SK-N-SH treated with all-trans-retinoic acid at 6 μM for 48 hours (cell line): ENCODE results near the gene PCDH9.

Source experiments
- ATAC-seq: fragments of 200-7000 bp; cut with Tn5 transposase; 3 replicates; pipeline ENCODE4 v1.9.1; 2020; ENCODE audit warnings: mild to moderate bottlenecking, moderate library complexity
- ARNTL ChIP-seq: fragments of 450-650 bp; formaldehyde crosslinking; IDR thresholded peaks from 2 replicates; pipeline ENCODE4 v1.5.0; 2020; ENCODE audit warnings: low read depth, mild to moderate bottlenecking, moderate library complexity, borderline replicate concordance
- BACH2 ChIP-seq: fragments of 250-450 bp; sonication (Bioruptor Pico); IDR thresholded peaks from 2 replicates; pipeline ENCODE4 v1.9.0; 2021; ENCODE audit warnings: mild to moderate bottlenecking, borderline replicate concordance
- CSDC2 ChIP-seq: fragments of 250-450 bp; sonication (Bioruptor Pico); IDR thresholded peaks from 2 replicates; pipeline ENCODE4 v1.5.0; 2020; ENCODE audit warnings: mild to moderate bottlenecking, moderate library complexity
- CSRNP3 ChIP-seq: fragments of 250-450 bp; sonication (Bioruptor Pico); IDR thresholded peaks from 2 replicates; pipeline ENCODE4 v1.5.1; 2021; ENCODE audit warnings: mild to moderate bottlenecking, moderate library complexity
- ESRRG ChIP-seq: fragments of 250-450 bp; sonication (Bioruptor Pico); IDR thresholded peaks from 2 replicates; pipeline ENCODE4 v1.6.1; 2021; ENCODE audit warnings: mild to moderate bottlenecking
- GLIS3 ChIP-seq: fragments of 250-450 bp; sonication (Bioruptor Pico); IDR thresholded peaks from 2 replicates; pipeline ENCODE4 v1.5.0; 2020; ENCODE audit warnings: mild to moderate bottlenecking, moderate library complexity
- ISL1 ChIP-seq: fragments of 250-450 bp; sonication (Bioruptor Pico); IDR thresholded peaks from 2 replicates; pipeline ENCODE4 v2.1.2; 2022; ENCODE audit warnings: mild to moderate bottlenecking, moderate library complexity
- OSR1 ChIP-seq: fragments of 250-450 bp; sonication (Bioruptor Pico); IDR thresholded peaks from 2 replicates; pipeline ENCODE4 v1.8.0; 2022; ENCODE audit warnings: moderate library complexity, mild to moderate bottlenecking, inconsistent platforms
- PATZ1 ChIP-seq: fragments of 250-450 bp; sonication (Bioruptor Pico); IDR thresholded peaks from 2 replicates; pipeline ENCODE4 v1.8.0; 2020; ENCODE audit warnings: mild to moderate bottlenecking, moderate library complexity, borderline replicate concordance
- POU6F1 ChIP-seq: fragments of 250-450 bp; sonication (Bioruptor Pico); IDR thresholded peaks from 2 replicates; pipeline ENCODE4 v1.8.0; 2021; ENCODE audit warnings: low read depth, mild to moderate bottlenecking, moderate library complexity, borderline replicate concordance
- PPARA ChIP-seq: fragments of 250-450 bp; sonication (Bioruptor Pico); IDR thresholded peaks from 2 replicates; pipeline ENCODE4 v1.5.0; 2020; ENCODE audit warnings: mild to moderate bottlenecking, borderline replicate concordance
- TCF4 ChIP-seq: fragments of 250-450 bp; sonication (Bioruptor Pico); IDR thresholded peaks from 2 replicates; pipeline ENCODE4 v1.8.0; 2021; ENCODE audit warnings: mild to moderate bottlenecking, moderate library complexity, borderline replicate concordance
- TSHZ2 ChIP-seq: fragments of 250-450 bp; sonication (Bioruptor Pico); IDR thresholded peaks from 2 replicates; pipeline ENCODE4 v1.5.0; 2020; ENCODE audit warnings: mild to moderate bottlenecking, moderate library complexity
- ZC3H10 ChIP-seq: fragments of 250-450 bp; sonication (Bioruptor Pico); IDR thresholded peaks from 2 replicates; pipeline ENCODE4 v1.5.1; 2021; ENCODE audit warnings: mild to moderate bottlenecking, moderate library complexity
- ZFP3 ChIP-seq: fragments of 250-450 bp; sonication (Bioruptor Pico); IDR thresholded peaks from 2 replicates; pipeline ENCODE4 v1.5.0; 2020; ENCODE audit warnings: mild to moderate bottlenecking, moderate library complexity
- ZFP30 ChIP-seq: fragments of 450-650 bp; formaldehyde crosslinking; IDR thresholded peaks from 2 replicates; pipeline ENCODE4 v1.5.0; 2022; ENCODE audit warnings: mild to moderate bottlenecking, moderate library complexity
- ZNF70 ChIP-seq: fragments of 450-650 bp; formaldehyde crosslinking; IDR thresholded peaks from 2 replicates; pipeline ENCODE4 v1.5.0; 2020; ENCODE audit warnings: mild to moderate bottlenecking, moderate library complexity
- ZNF8 ChIP-seq: fragments of 450-650 bp; formaldehyde crosslinking; IDR thresholded peaks from 2 replicates; pipeline ENCODE4 v1.5.0; 2020; ENCODE audit warnings: mild to moderate bottlenecking, moderate library complexity

The PCDH9 gene

GRCh38 chr13:66567899-66568612 is 662.1 kb downstream of the PCDH9 start (continued):
- TF ChIP-seq TSHZ2 (CRISPR knock-in tag) = no peak

GRCh38 chr13:66565279-66565678 is 664.9 kb downstream of the PCDH9 start:
- ATAC-seq = no peak

GRCh38 chr13:66563076-66563475 is 667.1 kb downstream of the PCDH9 start:
- ATAC-seq = no peak
- TF ChIP-seq ZNF8 (no peak), ZFP30 (no peak), TCF4 (CRISPR knock-in tag) (no peak), ZFP3 (CRISPR knock-in tag) (no peak), POU6F1 (CRISPR knock-in tag) (no peak), PPARA (CRISPR knock-in tag) (no peak), BACH2 (CRISPR knock-in tag) (no peak), ZC3H10 (no peak), ZNF70 (CRISPR knock-in tag) (no peak), ESRRG (CRISPR knock-in tag) (no peak), CSRNP3 (CRISPR knock-in tag) (no peak), ISL1 (no peak), ARNTL (CRISPR knock-in tag) (no peak)

More at GRCh38 chr13:66565279-66565678, 664.9 kb downstream of the PCDH9 start:
- TF ChIP-seq CSRNP3 (CRISPR knock-in tag) = no peak
- TF ChIP-seq, all 23 proteins: peak for 0

- ATAC-seq = no peak
- no peak for TF ChIP-seq CSDC2 (CRISPR knock-in tag)
- TF ChIP-seq GLIS3 (CRISPR knock-in tag) = no peak
- no peak for TF ChIP-seq ZC3H10
- no peak for TF ChIP-seq PPARA (CRISPR knock-in tag)
- no peak for TF ChIP-seq ESRRG (CRISPR knock-in tag)
- TF ChIP-seq POU6F1 (CRISPR knock-in tag) = no peak
Observed at GRCh38 chr13:66562054-66562453, 668.1 kb downstream of the PCDH9 start.

GRCh38 chr13:66560991-66561390 is 669.1 kb downstream of the PCDH9 start:
- ATAC-seq = no peak
- TF ChIP-seq TCF4 (CRISPR knock-in tag) (no peak), CSRNP3 (CRISPR knock-in tag) (no peak), ESRRG (CRISPR knock-in tag) (no peak), ZFP30 (no peak), PATZ1 (no peak), ZNF8 (no peak), OSR1 (CRISPR knock-in tag) (no peak), BACH2 (CRISPR knock-in tag) (no peak), POU6F1 (CRISPR knock-in tag) (no peak)
